Fibroblast of the conjunctiva (primary cell): ENCODE data around the gene PATJ.
"Not testable (repeated sequence)": the region's sequence is repeated elsewhere in the genome, so short reads cannot be mapped to it uniquely, and the experiment has no call there.

ENCODE experiments used
- DNase-seq: peaks from one replicate; pipeline ENCODE4 v3.0.0-alpha.2; 2010; ENCODE audit warnings: low read depth

The PATJ gene

DNA sequence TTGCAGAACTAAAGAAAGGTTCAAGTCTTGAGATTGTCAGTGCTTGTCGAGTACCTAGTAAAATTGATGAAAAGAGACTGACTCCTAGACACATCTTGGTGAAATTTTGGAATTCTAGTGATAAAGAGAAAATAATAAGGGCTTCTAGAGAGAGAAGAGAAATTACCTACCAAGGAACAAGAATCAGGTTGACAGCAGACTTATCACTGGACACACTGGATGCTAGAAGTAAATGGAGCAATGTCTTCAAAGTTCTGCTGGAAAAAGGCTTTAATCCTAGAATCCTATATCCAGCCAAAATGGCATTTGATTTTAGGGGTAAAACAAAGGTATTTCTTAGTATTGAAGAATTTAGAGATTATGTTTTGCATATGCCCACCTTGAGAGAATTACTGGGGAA is 468.7 kb downstream of the PATJ start:
- DNase-seq: no peak

DNA sequence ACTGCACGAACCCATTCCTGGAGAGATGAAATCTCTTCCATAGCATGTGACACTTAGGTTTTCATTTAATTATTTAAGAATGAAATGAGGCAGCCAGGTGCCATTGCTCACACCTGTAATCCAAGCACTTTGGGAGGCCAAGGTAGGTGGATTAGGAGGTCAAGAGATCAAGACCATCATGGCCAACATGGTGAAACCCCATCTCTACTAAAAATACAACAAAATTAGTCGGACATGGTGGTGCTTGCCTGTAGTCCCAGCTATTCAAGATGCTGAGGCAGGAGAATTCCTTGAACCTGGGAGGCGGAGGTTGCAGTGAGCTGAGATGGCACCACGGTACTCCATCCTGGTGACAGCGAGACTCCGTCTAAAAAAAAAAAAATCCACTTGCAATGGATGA is 470.1 kb downstream of the PATJ start:
- DNase-seq: no peak

DNA sequence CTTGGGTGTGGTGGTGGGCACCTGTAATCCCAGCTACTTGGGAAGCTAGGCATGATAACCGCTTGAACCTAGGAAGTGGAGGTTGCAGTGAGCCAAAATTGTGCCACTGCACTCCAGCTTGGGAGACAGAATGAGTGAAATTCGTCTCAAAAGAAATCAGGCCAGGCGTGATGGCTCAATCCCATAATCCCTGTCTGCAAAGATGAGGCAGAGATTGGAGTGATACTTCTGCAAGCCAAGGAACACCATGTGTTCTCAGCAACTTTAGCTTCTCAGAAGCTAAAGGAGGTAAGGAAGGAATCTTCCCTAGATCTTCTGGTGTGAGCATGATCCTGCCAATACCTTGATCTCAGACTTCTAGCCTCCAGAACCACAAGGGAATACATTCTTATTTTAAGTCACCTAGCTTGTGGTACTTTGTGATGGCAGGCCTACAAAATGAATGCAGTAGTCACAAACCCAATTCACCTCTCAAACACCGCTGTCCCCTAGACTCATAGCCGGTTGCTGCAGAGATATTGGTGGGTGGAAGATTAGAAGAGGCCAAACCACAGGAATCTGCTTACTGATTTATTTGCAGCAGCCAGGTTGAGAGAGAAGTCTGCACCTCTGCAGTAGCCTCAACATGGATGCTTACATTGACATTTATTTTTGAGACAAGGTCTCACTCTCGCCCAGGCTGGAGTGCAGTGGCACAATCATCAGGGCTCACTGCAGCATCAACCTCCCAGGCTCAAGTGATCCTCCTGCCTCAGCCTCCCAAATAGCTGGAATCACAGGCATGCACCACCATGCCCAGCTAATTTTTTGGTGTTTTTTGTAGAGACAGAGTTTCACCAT is 471.0 kb downstream of the PATJ start:
- no peak for DNase-seq

DNA sequence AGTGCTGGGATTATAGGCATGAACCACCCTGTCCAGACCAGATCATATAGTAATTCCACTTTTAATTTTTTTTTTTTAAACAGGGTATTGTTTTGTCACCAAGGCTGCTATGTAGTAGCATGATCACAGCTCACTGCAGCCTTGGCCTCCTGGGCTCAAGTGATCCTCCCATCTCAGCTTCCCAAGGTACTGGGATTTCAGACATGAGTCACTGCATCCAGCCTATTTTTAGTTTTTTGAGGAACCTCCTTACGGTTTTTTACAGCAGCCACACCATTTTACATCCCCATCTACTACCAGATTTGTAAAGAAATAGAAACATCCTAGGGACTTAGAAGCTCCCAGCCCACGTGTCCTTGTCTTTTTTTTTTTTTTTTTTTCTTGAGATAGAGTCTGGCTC is 476.3 kb downstream of the PATJ start:
- no peak for DNase-seq

DNA sequence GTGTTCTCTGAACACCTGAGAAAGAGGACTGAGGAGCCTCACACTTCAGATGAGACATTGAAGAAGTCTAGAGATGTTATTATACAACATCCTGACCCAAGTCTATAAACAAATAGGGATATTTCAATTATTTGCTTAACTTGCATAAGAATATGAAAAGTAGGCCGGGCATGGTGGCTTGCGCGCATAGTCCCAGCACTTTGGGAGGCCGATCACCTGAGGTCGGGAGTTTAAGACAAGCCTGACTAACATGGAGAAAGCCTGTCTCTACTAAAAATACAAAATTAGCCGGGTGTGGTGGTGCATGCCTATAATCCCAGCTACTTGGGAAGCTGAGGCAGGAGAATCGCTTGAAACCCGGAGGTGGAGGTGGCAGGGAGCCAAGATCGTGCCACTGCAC is 478.2 kb downstream of the PATJ start:
- DNase-seq: not testable (repeated sequence)

DNA sequence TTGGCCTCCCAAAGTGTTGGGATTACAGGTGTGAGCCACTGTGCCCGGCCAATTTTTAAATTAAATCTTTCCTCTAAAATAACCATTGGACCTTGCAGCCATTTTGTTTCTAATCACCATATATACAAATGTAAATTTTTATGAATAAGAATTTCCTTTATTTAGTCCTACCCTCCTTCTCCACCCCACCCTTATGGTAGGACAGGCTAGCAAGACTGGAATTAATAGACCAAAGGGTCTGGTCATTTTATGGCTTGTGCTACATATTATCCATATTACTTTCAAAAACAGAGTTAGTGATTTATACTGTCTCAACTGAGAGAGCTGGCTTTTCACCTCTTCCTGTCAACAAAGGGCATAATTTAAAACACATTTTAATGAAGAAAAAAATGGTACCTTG is 478.9 kb downstream of the PATJ start:
- DNase-seq: no peak

DNA sequence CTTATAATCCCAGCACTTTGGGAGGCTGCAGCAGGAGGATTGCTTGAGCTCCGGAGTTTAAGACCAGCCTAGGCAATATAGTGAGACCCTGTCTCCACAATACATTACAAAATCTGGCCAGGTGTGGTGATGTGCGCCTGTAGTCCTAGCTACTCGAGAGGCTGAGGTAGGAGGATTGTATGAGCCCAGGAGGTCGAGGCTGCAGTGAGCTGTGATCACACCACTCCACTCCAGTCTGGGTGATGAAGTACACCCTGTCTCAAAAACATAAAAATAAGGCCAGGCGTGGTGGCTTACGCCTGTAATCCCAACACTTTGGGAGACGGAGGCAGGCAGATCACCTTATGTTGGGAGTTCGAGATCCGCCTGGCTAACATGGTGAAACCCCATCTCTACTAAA is 480.0 kb downstream of the PATJ start:
- no peak for DNase-seq

DNA sequence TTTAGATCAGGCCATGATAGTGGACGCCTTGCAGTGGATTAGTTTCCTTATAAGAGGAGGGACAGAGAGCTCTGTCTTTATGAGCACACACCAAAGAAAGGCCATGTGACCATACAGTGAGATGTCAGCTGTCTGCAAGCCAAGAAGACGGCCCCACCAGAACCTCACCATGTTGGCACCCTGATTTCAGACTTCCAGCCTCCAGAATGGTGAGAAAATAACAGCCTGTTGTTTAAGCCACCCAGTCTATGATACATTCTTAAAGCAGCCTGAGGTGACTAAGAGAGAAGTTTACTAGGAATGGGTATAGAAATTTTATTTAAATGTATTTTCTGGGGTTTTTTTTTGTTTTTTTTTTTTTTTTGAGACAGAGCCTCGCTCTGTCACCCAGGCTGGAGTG is 481.9 kb downstream of the PATJ start:
- no peak for DNase-seq

DNA sequence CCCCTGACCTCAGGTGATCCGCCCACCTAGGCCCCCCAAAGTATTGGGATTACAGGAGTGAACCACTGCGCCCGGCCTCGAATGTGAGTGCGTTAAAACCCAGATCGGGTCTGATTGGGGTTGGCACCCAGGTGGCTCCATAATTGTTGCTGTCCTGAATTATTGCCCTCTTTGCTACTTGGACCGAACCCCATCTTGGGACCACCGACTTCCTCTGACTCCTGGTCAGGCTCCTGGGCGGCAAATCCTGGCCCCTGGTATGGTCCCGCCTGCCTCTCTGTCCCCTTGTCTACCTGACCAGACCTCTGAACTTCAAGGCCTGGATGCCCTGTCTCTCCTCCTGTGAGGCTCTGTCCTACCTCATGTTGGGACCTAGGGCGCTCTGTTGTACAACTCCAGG is 485.2 kb downstream of the PATJ start:
- no peak for DNase-seq
